Activated CD8-positive, alpha-beta memory T cell treated with anti-CD3 and anti-CD28 coated beads for 36 hours (primary cell): Measurements from ENCODE around the gene DSC2. TPM values are rescaled to one million over a fixed set of nuclear protein-coding genes. Genes with fewer than 3 reads are reported as not detected.

Experiments used
- CTCF ChIA-PET: fragments of 350-600 bp; sonication (Branson Sonifier 250); formaldehyde crosslinking; loops from one replicate; lab custom pipeline; 2021; ENCODE audit warnings: antibody characterized with exemption; lab: Charles Lee
- POLR2A ChIA-PET: fragments of 350-600 bp; sonication (Branson Sonifier 250); formaldehyde crosslinking; loops from one replicate; lab custom pipeline; 2021; ENCODE audit warnings: antibody characterized with exemption; lab: Charles Lee
- total RNA-seq, 2 experiments: library from RNA; stranded (reverse); gene quantifications; one replicate each; pipeline ENCODE4 v1.2.3, GENCODE V29; 2021

Gene DSC2
- total RNA-seq, 2 experiments from 2014 or later: not detected

DNA sequence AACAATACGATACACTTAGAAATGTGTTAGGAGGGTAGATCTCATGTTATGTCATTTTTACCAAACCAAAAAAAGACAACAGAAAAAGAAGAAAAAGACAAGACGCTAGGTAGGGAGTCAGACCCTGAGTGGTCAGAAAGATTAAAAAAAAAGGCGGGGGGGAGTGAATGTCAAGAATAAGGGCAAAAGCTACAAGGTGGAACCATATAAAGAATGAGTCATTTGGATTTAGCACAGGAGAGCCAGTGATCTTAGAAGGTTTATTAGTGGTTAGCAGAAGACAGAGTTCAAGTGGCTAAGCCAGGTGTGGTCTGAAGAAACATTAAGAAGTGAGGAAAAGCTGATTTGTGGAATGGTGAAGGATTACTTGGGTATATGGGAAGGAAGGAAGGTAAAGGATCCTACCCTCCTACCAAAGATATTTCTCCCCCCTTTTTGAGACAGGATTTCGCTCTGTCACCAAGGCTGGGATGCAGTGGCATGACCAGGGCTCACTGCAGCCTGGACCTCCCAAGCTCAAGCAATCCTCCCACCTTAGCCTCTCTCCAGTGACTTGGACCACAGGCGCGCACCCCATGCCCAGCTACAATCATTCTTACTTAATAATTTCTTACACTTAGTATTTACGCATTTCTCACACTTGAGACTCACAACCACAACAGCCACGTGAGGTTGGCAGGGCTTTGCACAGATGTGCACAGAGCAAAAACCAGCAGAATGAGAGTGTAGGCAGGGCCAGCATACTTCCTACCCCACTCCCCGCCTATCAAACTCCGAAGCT, 2.6 kb downstream of the DSC2 start:
- ChIA-PET POLR2A (no interaction called here), CTCF (interaction anchor here (0.6 kb wide), 1 partner anchor 30 kb away, joined by 3 read pairs; no protein-coding TSS in a partner anchor)

DNA sequence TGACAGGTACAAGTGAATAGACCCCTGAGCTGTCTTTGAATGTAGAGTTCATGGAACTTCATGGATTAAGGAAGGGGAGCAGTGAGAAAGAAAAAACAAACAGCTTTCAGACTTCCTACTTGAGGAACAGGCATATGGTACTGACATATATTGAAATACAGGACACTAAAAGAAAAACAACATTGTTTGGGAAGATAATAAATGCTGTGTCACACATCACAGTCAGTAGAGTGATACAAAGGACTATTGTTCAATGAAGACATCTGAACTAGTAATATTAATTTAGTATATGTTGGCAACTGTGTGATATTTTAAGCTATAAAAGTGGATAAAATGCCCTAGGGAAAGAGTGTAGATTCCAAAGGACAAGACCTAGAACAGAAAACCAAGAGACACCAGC, 3.3 kb downstream of the DSC2 start:
- POLR2A ChIA-PET: no interaction called here
- CTCF ChIA-PET: interaction anchor here (0.6 kb wide), 1 partner anchor 30 kb away, joined by 3 read pairs; no protein-coding TSS in a partner anchor

DNA sequence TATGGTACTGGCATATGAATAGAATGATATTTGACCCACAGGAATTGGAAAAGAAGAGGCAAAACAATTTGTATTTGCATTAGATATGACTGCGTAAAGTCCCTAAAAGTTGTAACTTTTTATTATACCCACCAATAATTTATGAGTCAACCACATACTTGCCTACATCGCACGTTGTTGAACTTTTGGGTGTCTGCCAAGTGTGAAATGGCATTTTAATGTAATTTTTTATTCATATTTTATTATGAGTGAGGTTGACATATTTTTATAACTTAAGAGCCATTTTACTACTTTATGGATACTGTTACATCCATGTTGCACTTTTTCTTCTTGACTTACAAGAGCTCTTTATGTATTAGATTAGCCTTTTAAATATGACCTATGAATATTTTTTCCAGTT, 4.6 kb downstream of the DSC2 start:
- CTCF ChIA-PET: interaction anchor here (0.7 kb wide), 1 partner anchor 1599 kb away, joined by 3 read pairs; no protein-coding TSS in a partner anchor
- POLR2A ChIA-PET: no interaction called here

DNA sequence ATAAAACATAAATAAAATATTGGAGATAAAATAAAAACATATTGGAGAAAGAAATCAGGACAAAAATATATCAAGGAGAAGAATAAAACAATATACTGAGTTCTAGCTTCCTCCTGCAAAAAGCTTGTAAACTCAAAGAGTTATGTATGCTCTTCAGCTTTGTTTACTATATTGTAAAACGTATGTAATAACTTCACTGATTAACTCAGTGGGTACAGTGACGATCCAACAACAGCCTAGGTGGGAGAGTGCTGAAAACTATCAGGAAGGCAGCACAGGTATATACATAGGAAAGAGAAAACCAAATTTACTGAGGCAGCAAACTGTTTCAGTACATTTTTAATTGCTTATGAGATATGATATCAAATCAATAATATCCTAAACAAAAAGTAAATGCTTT, 8.3 kb downstream of the DSC2 start:
- ChIA-PET CTCF (no interaction called here), POLR2A (no interaction called here)

DNA sequence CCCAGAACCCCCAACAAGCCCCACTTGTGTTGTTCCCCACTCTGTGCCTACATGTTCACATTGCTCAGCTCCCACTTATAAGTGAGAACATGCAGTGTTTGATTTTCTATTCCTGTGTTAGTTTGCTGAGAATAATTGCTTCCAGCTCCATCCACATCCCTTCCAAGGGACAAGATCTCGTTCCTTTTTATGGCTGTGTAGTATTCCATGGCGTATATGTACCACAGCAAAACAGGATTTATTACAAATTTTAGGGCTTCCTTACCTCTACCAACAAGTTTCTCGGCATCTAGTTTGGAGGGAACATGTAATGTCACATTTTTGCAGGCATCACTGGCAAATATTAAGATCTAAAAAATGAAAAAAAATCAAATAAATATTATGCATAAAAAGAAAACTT, 8.9 kb downstream of the DSC2 start:
- ChIA-PET POLR2A (no interaction called here), CTCF (no interaction called here)

DNA sequence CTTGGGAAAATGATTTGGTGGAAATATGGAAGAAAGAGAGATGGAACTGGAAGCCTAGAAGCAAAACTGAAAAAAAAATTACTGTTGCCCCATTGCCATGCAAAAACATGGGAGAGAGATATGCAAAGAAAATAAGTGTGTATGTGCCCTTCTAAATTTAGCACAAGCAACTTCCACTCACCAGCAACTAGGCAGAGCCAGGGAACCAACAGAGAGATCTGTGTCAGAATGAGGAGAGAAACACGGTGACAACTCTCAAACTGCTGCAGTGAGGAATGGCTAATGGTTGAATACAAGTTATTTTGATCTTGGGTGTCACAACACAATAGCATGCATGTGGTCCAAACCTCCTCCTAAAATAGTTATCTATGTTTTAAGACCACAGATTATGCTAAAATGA, 10.9 kb downstream of the DSC2 start:
- POLR2A ChIA-PET: no interaction called here
- CTCF ChIA-PET: no interaction called here

DNA sequence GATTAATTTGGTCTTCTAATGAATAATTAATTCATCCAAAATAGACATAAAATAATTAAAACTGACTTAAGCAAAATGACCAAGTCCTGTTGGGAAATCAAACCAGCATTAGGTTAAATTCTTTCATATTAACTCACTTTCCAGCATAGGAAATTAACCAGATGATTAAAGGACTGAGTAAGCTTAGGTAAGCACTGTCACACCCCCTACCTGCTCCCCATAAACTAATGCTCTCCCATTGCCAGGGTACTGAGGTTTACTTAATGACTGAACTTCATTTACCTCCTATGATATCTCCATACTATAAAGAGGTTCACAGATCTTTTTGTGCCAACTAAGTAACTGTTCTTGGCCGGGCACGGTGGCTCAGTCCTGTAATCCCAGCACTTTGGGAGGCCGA, 13.7 kb downstream of the DSC2 start:
- CTCF ChIA-PET: no interaction called here

DNA sequence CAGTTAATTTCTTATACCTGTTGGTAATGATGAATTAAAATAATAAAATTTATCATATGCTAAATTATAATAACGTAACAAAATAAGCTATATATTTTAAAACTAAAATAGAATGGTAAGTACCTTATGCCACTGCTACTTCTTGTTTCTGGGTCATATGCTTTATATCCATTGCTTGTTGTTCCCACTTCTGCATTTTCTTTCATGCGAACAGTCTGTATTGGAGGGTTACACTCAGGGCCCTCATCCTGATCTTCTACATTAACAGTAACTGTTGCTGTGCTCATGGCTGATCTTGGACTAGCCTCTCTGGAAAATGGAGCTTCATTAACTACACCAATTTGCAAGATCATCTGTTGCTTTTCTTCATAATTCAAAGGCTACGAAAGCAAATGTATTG, 22.2 kb downstream of the DSC2 start:
- CTCF ChIA-PET: no interaction called here
- POLR2A ChIA-PET: no interaction called here

More for the DNA sequence above, 13.7 kb downstream of the DSC2 start:
- POLR2A ChIA-PET: no interaction called here

DNA sequence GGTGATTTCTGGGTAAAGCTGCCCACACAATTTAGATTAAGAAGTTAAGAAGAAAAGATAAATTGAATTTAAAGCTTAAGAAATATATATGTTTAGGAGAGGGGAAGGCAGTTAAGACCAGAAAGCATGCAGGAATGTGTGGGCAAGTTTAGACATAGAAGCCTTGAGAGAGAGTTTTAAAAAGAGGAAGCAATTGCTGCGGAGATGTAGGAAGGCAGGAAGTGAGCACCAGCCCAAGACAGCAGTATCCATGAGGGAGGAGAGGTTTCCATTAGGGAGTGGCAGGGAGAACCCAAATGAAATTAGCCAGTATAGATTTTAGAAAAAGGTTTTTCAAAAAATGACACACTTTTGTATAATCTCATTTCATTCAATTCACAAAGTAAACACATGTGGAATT, 24.3 kb downstream of the DSC2 start:
- POLR2A ChIA-PET: no interaction called here
- CTCF ChIA-PET: no interaction called here

DNA sequence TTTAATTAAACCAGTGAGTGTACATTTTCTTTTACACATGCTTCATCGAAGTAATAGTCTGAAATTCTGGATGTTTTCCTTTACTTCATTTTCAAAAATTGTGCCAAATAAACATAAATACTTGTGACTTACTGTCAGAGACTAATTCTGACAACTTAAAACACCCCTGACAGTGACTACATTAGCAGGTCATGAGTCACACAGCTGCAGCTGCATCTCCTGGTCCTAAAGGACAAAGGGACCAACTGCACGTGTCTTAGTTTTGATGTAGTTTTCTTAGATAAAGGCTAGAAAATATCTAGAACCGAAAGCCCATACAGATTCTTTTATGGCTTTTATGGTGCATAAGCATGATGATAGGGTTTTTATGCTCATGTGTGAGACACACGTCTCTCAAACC, 30.0 kb downstream of the DSC2 start:
- POLR2A ChIA-PET: no interaction called here
- CTCF ChIA-PET: no interaction called here

DNA sequence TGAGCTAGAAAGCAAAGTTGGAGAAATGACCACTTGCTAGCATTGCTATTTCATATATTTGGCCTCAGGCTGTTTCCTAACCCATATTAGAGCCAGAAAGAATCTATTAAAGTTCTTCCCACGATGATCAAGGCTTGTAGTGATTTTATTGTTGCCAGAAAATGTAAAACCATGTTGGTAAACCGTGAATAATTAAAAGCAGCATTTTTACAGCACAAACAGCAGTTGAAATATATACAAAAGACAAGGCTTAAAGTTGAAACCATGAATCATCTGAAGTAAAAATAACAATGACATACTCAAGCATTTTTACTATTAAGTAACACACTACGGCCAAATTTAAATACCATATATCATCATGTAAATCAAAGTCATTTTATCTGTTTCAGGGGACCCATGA, 32.0 kb downstream of the DSC2 start:
- POLR2A ChIA-PET: no interaction called here
- CTCF ChIA-PET: no interaction called here

DNA sequence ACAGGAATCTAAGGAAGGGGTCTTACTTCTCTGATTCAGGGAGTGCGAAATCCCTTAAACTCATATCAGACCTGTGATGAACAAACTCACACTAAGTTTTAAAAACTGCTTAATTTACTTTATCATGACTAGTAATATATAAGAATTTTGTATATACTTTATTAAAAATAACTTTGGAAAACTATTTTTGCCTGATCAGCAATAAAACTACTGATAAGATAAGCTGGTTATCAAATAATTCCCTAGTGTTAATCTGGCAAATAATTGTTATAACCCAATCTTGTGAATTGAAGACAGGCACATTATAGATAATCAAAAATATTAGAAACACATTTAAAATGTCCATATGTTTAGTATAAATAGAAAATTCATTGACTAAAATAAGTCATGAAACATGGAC, 36.0 kb downstream of the DSC2 start:
- POLR2A ChIA-PET: no interaction called here
- CTCF ChIA-PET: no interaction called here

DNA sequence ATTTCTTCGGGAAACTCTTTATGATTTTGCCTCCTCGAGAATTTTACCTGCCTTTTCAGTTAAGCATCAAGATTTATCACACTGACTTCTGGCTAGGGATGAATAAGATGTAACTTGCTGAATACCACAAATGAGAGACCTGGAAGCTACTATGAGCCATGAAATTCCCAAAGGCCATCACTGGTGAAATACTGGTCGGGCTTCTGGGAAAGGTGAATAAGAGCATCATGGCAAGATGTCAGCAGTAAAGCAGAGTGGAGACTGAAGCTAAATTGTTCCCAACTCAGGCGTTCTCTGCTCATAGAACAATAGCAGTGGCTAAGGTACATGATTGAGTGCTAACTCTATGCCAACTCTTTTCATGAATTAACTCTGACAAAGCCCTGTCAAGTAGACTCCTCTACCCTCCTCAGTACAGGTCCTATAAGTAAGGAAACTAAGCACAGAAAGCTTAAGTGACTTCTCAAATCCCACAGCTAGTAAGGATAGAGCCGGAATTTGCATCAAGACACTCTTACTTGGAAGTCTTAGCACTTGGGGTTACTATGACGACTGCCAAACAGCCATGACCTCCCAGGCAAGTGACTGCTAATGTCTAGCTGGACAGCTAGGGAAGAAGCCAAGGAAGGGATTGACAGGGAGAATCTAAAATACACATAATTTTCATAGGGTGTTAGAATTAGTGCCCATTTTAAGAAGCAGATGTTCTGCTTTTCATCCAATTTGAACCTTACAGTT, 37.0 kb downstream of the DSC2 start:
- POLR2A ChIA-PET: no interaction called here
- CTCF ChIA-PET: no interaction called here

DNA sequence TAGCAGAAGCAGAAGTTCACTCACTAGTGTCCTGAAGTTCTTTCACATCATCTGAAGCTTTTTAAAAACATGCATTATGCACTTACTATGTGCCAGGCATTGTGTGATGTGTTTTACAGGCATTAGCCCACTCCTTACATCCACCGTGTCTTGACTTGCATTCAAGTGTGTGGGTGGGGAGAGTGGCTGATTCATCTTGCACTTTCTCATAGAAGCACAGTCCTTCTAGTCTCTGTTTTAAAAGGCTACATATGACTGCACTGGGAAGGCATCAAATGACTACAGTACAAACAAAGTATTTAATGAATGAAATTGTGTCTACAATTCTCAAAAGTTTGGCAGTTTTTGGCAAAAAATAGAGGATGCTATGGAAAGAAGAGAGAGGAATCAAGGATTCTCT, 38.1 kb downstream of the DSC2 start:
- ChIA-PET CTCF (no interaction called here), POLR2A (no interaction called here)

DNA sequence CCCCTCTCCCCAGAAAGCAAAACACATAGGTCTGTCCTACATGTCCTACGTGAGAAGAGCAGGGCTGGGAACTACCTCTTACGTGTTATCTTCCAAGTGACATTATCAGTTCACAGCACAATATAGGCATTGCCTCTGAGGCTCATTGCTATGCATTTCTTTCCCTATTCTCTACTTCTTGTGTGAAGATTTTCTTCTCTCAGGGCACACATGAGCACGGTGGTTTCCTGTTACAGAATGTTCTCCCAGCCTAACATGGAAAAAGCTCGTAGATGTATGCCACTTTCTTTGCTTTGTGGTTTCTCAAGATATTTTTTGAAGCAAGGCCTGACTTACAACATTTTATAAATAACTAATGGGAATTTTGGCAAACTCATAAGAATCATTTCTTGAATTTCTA, 40.3 kb downstream of the DSC2 start:
- ChIA-PET CTCF (no interaction called here), POLR2A (no interaction called here)

DNA sequence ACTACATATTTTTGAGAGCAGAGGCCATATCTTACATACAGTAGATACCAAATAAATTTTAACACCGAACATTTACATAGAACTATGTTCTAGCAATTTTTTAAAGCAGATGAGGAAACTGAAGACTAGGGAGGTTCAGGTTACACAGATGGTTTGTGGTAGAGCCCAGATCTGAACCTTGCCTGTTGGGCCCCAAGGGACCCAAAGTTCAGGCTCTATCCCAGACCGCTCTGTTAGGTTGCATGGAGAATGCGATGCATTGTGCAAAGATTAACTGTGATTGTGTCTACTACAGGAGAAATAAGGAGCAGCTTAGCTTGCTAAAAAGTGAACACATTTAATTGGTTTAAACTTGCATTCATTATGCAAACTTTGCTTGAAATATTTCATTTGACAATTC, 43.3 kb downstream of the DSC2 start:
- ChIA-PET CTCF (no interaction called here), POLR2A (no interaction called here)

DNA sequence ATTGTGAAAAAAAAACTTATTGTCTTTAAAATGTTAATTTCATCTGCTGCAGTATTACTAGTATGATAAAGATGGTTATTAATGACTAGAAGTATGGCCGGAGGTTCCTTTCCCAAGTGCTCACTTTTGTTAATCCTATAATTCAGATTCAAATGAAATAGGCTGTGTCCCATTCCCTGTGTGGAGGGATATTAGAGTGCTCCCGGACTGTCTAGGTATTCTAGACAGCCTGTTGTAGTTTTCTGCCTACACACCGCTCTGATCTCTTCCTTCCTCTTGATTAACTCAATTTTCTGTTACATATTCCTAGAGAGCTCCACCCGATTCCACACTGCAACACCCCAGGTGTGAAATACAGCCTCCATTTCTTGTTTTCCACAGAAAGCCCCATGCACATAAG, 44.3 kb downstream of the DSC2 start:
- CTCF ChIA-PET: no interaction called here
- POLR2A ChIA-PET: no interaction called here

DNA sequence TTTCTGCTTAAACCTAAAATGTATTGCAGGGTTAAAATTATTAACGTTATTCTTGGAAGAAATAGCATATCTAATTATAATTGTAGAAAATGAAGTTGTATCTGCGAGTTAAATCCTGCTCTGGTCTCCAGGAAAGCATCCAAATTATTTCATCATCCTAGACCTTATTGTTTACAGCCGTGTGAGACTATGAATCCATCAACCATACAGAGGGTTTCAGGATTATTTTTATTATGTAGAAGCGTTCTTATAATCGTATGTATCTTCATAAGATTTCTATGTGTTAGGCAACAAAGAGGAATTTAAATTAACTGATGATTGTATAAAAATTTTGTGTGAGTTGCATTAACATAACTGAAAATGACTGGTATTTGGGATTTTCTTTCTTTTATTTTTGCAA, 45.2 kb downstream of the DSC2 start:
- POLR2A ChIA-PET: no interaction called here
- CTCF ChIA-PET: no interaction called here

DNA sequence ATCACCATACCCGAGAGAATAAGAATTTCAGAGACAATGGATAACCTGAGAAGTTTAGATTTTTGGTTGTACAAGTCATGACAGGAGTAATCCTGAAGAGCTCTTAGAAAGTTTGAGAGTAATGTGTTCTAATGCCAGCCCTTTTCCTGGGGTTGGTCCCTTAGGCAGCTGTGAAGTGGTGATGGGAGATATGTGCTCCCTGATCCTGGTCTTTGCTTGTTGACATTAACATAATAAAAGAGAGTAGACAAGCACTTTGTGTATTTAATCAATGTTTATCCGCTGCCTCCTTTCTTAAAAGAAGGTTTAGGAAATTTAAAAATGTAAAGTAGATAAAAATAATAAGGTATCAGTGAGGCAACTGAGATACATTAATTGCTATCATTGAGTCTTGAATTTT, 45.9 kb downstream of the DSC2 start:
- POLR2A ChIA-PET: no interaction called here
- CTCF ChIA-PET: no interaction called here

DNA sequence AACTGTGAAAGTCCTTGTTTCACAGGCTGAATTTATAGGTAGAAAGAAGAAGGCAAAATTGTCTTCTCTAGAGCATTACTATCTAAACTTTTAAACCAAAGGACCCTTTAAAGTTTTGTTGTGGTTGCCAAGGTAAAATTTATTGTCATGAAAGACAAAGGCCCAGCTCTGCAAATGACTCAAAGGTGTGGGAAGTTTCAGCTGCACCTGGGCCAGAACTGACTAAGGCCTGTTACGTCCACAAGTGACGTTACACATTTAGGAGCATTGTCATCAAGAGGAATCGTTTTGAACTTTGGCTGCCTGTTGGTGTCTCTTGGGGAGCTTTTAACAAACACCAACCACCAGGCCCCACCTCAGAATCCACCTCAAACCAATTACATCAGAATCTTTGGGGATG, 51.6 kb downstream of the DSC2 start:
- POLR2A ChIA-PET: no interaction called here

DNA sequence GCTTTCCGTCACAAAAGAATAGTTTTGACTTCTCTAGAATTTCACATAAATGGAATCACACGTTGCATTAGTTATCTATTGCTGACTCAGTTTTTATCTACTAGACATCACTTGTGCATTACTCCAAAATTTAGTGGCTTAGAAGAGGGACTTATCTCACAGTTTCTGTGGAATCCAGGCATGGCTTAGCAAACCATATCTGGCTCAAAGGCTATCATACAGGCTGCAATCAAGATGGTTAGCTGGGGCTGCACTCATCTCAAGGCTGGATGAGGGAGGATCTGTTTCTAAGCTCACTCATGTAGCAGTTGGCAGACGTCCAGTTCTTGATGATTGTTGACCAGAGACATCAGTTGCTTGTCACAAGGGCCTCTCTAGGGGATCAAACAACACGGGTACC, 53.0 kb downstream of the DSC2 start:
- ChIA-PET POLR2A (no interaction called here), CTCF (no interaction called here)

More for the DNA sequence above, 51.6 kb downstream of the DSC2 start:
- CTCF ChIA-PET: no interaction called here
